Retinal pigment epithelial cell (primary cell): ENCODE results near the gene RBMX.

ENCODE experiments used
- DNase-seq: peaks from one replicate; pipeline ENCODE4 v3.0.0-alpha.2; 2010; ENCODE audit warnings: low read depth
- H3K4me3 ChIP-seq: 2 replicates; pipeline ENCODE4 v1.5.1; 2011; ENCODE audit warnings: mild to moderate bottlenecking, low read length, control low read depth, moderate library complexity
- CTCF ChIP-seq: conservative IDR thresholded peaks from 2 replicates; pipeline ENCODE4 v1.5.1; 2011; ENCODE audit warnings: low read depth, low read length, control low read depth, inconsistent platforms

The RBMX gene

GRCh38 chrX:136872091-136872700 is 8.3 kb downstream of the RBMX start:
- no peak overlapping the region for H3K4me3 ChIP-seq
- DNase-seq, result no peak
- TF ChIP-seq CTCF, result no peak

GRCh38 chrX:136870064-136870463 is 10.5 kb downstream of the RBMX start:
- DNase-seq, result no peak
- no peak overlapping the region for H3K4me3 ChIP-seq
- TF ChIP-seq CTCF, result no peak

GRCh38 chrX:136868283-136869055 is 12.1 kb downstream of the RBMX start:
- no peak for TF ChIP-seq CTCF
- H3K4me3 ChIP-seq, result no peak overlapping the region
- DNase-seq, result no peak

GRCh38 chrX:136867518-136867917 is 13.0 kb downstream of the RBMX start:
- no peak for DNase-seq
- TF ChIP-seq CTCF, result no peak

GRCh38 chrX:136867096-136867491 is 13.4 kb downstream of the RBMX start:
- H3K4me3 ChIP-seq, result no peak overlapping the region
- no peak for DNase-seq
- TF ChIP-seq CTCF, result no peak

More at GRCh38 chrX:136867518-136867917, 13.0 kb downstream of the RBMX start:
- no peak overlapping the region for H3K4me3 ChIP-seq

GRCh38 chrX:136866337-136867095 is 14.0 kb downstream of the RBMX start:
- H3K4me3 ChIP-seq, result no peak overlapping the region
- TF ChIP-seq CTCF, result no peak
- DNase-seq, result no peak
